ENCODE measurements around the gene OIT3.

Gene OIT3

DNA sequence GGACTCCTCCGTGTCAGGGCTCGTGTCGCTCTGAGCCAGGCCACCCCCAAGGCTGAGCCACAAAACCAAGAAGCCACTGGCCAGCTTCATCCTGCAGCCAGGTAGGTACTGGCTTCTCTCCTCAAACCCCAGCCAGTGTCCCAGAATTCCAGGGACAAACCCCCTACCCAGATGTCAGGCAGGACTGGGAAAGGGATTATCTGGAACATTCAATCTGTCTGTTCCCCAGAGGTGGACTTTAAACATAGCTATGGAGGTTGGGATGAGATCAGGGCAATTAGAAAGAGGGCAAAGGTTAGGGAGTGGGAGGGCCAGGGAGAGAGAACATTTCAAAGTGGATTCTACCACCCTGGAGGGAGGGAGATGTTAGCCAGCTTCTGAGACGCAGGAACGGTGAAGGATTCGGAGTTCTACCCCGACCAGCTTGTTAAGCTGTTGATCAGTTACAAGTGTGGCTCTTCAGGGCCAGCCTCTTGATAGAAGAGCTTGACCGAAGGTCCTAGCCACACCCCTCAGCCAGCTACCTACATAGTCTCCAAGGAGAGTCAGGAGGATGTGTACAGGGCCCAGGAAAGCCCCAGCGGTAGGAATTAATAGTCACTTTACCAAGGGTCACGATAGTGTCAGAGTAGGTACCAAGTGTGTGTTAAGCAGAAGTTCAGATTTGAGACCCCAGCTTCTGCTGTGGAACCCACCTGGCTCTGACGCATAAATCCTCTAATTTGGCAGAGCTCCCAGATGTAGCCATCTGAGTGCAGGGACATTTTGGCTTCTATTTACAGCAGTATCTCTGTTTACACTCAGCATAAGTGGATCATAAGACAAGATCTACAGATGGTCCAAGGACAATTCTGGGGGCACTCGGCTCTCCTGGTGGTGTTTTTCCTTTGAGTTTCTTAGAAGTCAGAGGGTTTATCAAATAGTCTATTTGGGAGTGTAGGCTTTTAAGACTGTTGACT lies 61.3 kb downstream of the OIT3 start, which contains the start of gene PLA2G12B:
PLA2G12B (minus strand) TSS at position 211 of the 959 bp plus-strand sequence; CDS start at position 90, 121 bp downstream.
- Mint-ChIP-seq H3K36me3 (ENCODE audit: low read depth) (no peaks in the 10 kb centered on the region), H3K27ac (peak within 1 kb of the TSS in 2 of 3 experiments; percentile 9 to 84), H3K27me3 (ENCODE audit: low read depth) (no peaks in the 10 kb centered on the region), H3K9me3 (no peaks in the 10 kb centered on the region), H3K4me1 (peaks cover 10% of the 10 kb centered on the region), H3K4me3 (peak within 1 kb of the TSS in 1 of 3 experiments; percentile 60)
- TF ChIP-seq, protein P1, sequence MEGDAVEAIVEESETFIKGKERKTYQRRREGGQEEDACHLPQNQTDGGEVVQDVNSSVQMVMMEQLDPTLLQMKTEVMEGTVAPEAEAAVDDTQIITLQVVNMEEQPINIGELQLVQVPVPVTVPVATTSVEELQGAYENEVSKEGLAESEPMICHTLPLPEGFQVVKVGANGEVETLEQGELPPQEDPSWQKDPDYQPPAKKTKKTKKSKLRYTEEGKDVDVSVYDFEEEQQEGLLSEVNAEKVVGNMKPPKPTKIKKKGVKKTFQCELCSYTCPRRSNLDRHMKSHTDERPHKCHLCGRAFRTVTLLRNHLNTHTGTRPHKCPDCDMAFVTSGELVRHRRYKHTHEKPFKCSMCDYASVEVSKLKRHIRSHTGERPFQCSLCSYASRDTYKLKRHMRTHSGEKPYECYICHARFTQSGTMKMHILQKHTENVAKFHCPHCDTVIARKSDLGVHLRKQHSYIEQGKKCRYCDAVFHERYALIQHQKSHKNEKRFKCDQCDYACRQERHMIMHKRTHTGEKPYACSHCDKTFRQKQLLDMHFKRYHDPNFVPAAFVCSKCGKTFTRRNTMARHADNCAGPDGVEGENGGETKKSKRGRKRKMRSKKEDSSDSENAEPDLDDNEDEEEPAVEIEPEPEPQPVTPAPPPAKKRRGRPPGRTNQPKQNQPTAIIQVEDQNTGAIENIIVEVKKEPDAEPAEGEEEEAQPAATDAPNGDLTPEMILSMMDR (IDR thresholded peaks at IDR 0.05; ENCODE audit: unreplicated experiment in 3 of 3): no peak

DNA sequence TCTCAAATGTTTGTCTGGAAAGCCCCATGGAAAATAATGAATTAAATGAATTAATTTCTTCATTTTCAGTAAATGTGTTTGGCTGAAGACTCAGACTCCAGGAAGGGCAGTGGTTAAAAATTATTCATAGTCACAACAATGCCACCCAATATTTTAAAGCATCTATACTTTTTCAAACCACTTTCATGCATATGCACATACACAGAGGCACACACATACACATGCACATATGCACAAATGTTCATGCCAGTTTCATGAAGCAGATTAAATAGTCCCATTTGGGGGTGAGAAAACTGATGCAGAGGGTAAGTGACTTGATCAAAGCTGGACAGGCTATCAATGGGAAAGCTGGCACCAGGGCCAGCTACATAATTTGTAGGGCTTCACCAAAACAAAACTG lies 62.5 kb downstream of the OIT3 start:
- no peak overlapping the region for H3K4me3 Mint-ChIP-seq
- H3K36me3 Mint-ChIP-seq (ENCODE audit: low read depth): no peaks in the 10 kb centered on the region

DNA sequence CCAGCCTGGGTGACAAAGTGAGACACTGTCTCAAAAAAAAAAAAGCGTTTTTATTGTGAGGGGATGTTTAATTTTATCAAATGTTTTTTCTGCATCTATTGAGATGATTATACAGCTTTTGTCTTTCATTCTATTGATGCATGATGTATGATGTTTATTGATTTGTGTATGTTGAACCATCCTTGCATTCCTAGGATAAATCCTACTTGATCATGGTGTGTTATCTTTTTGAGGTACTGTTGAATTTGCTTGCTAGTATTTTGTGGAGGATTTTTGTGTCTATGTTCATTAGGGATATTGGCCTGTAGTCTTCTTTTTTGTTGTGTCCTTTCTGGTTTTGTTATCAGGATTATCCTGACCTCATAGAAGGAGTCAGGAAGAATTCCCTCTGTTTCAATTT lies 83.3 kb downstream of the OIT3 start:
- TF ChIP-seq, protein P1 (IDR thresholded peaks at IDR 0.05; ENCODE audit: unreplicated experiment in 3 of 3): no peak
- no peak overlapping the region for H3K27ac Mint-ChIP-seq
- H3K36me3 Mint-ChIP-seq (ENCODE audit: low read depth): peaks cover 8% of the 10 kb centered on the region
- no peak overlapping the region for H3K4me3 Mint-ChIP-seq
- no peaks in the 10 kb centered on the region for H3K27me3 Mint-ChIP-seq (ENCODE audit: low read depth)
- no peaks in the 10 kb centered on the region for H3K4me1 Mint-ChIP-seq
- H3K9me3 Mint-ChIP-seq: peaks cover 55% of the 10 kb centered on the region

More for the DNA sequence above, 62.5 kb downstream of the OIT3 start:
- Mint-ChIP-seq H3K4me1 (peaks cover 10% of the 10 kb centered on the region), H3K27me3 (ENCODE audit: low read depth) (no peaks in the 10 kb centered on the region), H3K27ac (no peak overlapping the region), H3K9me3 (no peaks in the 10 kb centered on the region)
- TF ChIP-seq, protein P1 (IDR thresholded peaks at IDR 0.05; ENCODE audit: unreplicated experiment in 3 of 3): no peak

DNA sequence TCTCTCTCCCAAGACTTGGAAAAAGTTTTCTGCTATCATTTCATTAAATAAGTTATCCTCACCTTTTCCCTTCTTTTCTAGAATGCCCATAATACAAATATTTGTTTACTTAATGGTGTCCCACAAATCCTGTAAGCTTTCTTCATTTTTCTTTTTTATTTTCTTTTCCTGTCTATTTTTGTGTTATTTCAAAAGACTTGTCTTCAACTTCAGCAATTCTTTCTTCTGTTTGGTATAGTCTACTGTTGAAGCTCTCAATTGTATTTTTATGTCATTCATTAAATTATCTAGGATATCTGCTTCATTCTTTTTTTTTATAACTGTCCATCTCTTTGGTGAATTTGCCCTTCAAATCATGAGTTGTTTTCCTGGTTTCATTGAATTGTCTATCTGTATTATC lies 86.2 kb downstream of the OIT3 start:
- Mint-ChIP-seq H3K27me3 (ENCODE audit: low read depth) (no peaks in the 10 kb centered on the region), H3K9me3 (peaks cover 53% of the 10 kb centered on the region), H3K27ac (no peak overlapping the region), H3K36me3 (ENCODE audit: low read depth) (peaks cover 8% of the 10 kb centered on the region), H3K4me1 (no peaks in the 10 kb centered on the region), H3K4me3 (no peak overlapping the region)
- TF ChIP-seq, protein P1 (IDR thresholded peaks at IDR 0.05; ENCODE audit: unreplicated experiment in 3 of 3): no peak

DNA sequence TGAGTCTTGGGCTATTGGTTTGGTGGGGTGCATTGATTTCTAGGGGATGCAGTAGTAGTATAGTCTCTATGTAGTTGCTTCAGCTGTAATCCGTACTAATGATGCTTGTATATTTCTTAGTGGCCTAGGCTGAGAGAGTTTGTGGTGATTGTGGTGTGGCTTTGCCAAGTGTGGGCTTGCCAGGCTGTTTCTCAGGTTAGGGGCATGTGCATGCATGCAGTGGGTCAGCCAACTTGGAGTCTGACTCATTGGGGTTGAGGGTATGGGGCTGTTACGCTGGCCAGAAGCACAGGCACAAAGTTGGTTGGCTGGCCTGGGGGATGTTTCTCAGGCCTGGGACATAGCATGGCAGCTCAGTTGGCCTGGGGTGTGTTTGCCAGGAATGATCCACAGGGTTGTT lies 86.8 kb downstream of the OIT3 start:
- H3K4me1 Mint-ChIP-seq: no peaks in the 10 kb centered on the region
- no peak overlapping the region for H3K4me3 Mint-ChIP-seq
- no peaks in the 10 kb centered on the region for H3K27me3 Mint-ChIP-seq (ENCODE audit: low read depth)
- peaks cover 8% of the 10 kb centered on the region for H3K36me3 Mint-ChIP-seq (ENCODE audit: low read depth)
- TF ChIP-seq, protein P1 (IDR thresholded peaks at IDR 0.05; ENCODE audit: unreplicated experiment in 3 of 3): no peak
- peaks cover 54% of the 10 kb centered on the region for H3K9me3 Mint-ChIP-seq
- H3K27ac Mint-ChIP-seq: no peak overlapping the region
